Cerebellar cortex (tissue), 1 donor: ENCODE results near the gene ZDHHC14.

Source experiments
- DNase-seq: peaks from one replicate; pipeline ENCODE4 v3.0.0-alpha.2; 2015; ENCODE audit warnings: low spot score

The ZDHHC14 gene

GRCh38 chr6:157627195-157627966 lies 246.4 kb downstream of the ZDHHC14 start:
- no peak for DNase-seq

- no peak for DNase-seq
Observed at GRCh38 chr6:157628463-157628862, 247.5 kb downstream of the ZDHHC14 start.

DNA sequence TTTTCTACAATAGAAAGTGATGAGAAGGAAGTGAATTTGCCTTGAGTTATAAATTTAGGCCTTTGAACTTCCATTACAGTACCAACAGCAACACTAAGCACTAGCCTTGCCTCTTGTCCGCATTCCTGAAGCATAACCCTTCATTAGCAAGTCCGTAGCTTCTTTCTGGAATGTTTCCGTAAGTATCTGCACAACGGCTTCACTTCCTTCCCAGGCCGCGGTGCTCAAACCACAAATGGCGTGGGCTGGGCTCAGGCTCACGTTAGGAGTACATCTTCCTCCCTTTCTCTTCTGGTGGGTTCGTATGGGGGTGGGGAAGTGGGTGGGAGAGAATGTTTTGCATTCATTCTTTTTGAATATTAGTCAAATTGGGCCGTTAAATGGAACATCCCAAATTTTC lies 248.2 kb downstream of the ZDHHC14 start:
- no peak for DNase-seq

DNA sequence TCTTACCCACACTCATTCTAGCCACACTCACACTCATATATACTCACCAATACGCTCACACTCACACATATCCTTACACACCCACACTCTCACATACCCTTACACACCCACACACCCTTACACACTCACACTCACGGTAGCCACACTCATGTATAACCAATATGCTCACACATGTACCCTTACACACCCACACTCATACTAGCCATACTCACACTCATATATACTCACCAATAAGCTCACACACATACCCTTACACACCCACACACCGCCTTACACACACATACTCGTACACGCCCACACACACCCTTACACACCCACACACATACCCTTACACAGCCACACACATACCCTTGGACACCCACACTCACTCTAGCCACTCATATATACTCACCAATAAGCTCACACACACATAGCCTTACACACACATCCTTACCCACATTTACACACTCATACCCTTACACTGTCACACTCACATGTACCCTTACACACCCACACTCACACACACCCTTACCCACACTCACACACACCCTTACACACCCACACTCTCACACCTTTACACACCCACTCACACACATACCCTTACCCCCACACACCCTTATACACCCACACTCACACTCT lies 249.6 kb downstream of the ZDHHC14 start:
- no peak for DNase-seq

DNA sequence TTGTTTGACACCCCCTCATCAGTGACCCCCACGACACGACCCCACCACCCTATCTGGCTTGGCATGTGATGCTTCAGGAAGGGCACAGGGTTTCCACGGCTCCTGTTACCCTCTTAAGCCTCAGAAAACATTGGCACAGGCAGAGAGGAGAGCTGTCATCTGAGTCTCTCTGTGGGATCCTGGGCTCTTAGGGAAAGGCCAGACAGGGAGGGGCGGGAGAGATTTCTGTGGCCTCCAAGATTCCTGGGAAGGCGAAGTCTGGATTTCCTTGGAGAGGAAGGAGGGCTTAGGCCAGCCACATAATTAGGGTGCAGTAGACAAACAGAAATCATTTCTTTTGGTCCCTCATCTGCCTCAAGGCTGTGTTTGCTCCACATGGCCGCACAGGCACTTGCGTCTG lies 250.4 kb downstream of the ZDHHC14 start:
- no peak for DNase-seq

DNA sequence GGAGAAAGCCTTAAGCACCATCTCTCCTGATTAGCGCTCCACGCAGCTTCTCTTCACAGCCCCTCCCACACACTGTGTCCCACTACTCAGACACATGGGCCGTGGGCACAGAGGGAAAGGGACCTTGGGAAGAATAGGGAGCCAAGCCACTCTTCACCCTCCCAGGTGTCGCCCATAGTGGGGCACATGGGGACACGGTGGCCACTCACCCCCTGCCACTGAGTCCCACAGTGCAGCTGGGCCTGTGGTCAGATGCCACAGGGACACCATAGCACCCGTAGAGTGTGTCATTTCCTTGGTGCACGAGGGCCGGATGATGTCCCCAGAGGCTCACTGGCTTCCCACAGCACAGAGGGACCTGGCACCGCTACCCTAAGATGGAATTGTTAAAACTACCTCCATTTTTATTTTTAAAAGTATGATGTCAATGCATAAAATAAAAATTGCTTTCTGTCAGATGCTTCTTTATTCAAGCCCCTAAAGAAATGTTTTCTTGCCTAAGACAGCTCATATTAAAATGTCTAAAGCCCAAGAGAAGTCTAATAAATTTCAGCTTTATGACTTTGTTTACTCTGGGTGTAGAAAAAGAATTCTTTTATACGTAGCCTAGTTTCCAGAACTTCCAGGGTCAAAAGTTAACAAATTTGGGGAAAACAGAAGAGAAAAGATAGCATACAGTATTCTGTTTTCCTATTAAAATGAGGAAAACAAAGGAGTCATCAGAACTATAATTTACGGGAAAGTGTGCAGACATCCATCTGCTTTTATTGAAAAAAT lies 251.0 kb downstream of the ZDHHC14 start:
- no peak for DNase-seq

DNA sequence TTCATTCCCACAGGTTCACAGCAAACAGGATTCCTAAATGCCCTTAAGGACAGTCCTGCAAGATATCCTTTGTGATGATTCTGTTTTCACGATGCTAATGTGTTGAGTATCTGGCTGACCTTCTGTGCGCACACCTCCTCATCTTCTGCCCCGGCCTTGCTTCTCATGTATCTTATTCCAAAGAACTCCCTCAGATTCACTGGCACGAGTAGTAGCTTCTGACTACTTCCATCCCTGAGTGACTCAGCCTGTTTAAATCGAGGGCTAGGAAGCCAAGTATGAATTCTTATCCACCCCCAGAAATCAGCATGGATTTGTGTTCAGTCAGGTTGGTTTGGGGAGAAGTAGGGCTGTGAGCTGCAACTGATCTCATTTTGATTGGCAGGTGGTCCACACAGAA lies 251.8 kb downstream of the ZDHHC14 start:
- no peak for DNase-seq

- DNase-seq, result peak; percentile 73
Observed at GRCh38 chr6:157634546-157634945, 253.6 kb downstream of the ZDHHC14 start.

DNA sequence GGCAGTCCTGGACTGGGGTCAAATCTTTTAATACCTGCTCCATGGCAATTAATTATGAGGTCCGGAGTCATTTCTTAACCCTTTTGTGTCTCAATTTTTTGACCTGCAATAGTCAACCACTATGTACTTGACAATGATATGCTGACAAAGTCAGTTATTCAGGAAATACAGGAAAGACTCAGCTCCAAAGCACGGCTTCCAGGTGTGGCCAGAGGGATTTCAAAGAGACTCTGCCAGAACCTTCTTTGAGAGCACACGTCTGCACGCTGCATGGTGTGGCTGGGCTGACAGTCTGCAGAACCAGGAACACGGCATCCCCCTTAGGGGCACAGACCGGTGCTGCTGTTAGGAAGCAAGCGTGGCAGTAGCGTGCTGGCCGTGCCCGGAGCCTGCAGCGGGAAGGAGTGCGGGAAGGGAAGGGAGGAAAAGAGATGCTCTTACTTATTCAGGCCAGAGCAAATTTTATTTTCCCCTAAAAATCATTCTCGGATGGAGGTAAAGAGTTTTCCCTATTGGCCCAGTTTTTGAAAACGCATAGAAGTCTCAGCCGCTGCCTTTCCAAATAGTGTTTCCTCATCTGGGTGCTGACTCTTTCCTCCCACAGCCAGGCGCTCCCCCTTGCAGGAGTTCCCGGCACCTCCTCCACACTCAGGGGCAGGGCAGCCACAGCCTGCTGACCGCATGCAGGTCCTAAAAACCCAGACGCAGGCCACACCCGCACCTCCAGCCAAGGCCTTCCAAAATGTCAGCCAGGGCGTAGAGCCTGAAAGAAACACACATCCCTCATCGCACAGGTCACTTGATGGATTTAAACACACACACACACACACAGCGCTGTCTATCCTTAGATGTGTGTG lies 254.6 kb downstream of the ZDHHC14 start:
- DNase-seq, result no peak

- no peak for DNase-seq
Observed at GRCh38 chr6:157637516-157637915, 256.5 kb downstream of the ZDHHC14 start.

- DNase-seq, result no peak
Observed at GRCh38 chr6:157637941-157638662, 257.1 kb downstream of the ZDHHC14 start.

DNA sequence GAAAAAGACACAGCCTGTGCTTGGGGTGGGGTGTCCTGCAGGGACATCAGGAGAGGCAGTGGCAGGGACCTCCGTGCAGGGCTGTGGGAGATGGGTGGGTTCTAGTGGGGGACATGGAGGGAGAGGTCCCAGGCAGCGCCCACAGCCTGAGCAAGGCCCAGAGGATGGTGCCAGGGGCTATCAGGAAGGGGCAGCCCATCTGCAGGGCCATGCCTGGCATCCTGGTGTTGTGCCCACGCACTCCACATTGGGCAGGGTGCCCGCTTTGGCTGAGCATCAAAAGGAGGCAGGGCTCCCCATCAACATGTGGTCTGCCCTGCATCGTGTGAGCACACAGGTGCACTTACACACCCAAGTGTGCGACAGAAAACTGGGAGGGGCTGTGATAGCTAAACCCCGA lies 257.8 kb downstream of the ZDHHC14 start:
- no peak for DNase-seq

DNA sequence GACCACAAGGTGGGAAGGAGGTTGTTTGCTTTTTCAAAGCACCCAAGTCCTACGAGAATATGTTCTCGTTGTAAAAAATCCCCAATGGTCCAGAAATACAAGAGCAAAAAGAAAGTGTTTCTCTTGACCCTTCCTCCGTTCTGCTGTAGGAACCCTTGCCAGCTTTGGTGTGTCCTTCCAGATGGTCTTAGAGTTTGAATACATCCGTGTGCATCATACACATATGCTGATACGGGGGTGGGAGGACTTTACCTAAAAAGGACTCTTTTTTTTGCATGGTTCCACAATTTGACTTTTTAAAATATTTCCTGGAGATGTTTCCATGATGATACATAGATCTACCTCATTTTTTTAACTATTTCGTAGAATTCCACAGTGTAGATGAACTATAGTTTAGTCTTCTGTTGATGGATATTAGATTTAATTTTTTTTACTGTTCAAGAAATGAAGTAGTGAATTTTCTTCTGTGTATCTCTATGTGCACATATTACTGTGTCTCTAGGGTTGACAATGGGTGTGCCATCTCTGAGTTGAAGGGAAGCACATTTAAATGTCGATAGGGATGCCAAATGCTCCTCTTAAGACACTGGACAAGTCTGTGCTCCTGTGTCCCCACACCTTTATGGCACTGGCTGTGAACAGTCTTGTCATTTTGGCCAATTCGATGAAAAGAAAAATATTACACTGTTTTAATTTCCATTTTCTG lies 259.9 kb downstream of the ZDHHC14 start:
- DNase-seq, result no peak

GRCh38 chr6:157641837-157642236 lies 260.8 kb downstream of the ZDHHC14 start:
- DNase-seq, result no peak

DNA sequence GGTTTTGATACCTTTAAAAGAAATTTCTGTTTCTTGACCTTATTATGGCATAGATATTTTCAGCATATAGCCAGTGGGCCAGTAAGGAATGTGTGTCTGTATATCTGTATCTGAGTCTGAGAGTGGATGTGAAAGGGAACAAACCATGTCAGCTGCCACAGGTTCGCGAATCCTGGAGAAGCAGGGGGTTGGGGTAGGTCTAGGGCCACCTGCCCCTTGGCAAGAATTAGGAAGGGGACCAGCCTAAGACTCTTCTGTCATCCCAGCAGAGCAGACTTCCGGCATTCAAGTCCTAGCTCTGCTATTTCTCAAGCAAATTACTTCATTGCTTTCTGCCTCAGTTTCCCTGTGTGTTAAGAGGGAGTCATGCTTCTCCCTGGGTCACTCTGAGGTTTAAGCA lies 261.7 kb downstream of the ZDHHC14 start:
- DNase-seq, result no peak

GRCh38 chr6:157644043-157644810 lies 263.2 kb downstream of the ZDHHC14 start:
- peak; percentile 57 for DNase-seq

DNA sequence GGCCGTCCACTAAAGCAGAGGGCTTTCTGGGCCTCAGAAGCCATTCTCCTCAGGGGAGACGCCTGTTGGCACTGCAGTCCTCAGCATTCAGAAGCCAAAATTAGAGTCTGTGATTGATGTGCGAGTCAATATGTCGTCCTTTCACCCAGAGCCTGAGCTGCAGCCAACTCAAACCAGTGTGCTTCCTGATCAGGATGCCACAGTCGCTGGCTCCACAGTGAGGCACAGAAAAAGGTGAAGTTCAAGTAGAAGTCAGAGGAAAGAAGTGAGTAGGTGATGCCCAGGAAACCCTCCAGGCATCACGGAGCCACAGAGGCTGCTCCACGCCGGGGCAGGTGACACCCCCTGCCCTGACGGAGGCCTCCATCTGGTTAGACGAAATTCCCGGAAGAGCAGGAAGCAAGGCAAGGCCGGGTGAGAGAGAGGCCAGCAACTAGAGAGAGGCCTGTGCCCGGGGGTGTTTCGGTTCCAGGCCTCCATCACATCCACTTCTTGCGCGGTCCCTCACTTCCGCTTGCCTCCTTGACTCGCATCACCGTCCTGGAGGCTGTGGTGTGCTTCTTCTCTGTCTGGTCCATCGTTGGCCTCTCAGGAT lies 264.3 kb downstream of the ZDHHC14 start:
- DNase-seq, result no peak

DNA sequence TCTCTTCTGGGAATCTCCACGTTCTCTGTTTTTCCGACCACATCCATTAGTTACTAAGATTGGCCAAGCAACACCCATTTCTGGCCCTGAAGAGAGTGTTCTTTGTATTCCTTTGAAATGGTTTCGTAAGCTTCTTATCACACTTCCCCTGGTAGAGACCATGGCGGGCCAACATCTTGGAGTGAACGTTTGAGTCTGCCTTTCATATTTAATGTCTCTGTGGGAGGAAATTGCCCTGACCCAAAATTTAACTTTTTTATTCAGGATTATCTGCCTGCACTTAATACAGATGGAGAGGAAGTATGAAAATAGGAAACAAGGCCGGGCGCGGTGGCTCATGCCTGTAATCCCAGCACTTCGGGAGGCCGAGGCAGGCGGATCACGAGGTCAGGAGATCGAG lies 265.0 kb downstream of the ZDHHC14 start:
- DNase-seq, result no peak

- no peak for DNase-seq
Observed at GRCh38 chr6:157647261-157647915, 266.4 kb downstream of the ZDHHC14 start.
